Measurements from ENCODE around the gene TIMM22. TPM values are rescaled to one million over a fixed set of nuclear protein-coding genes. Genes with fewer than 3 reads are reported as not detected.
"Not testable (repeated sequence)": the region's sequence is repeated elsewhere in the genome, so short reads cannot be mapped to it uniquely, and the experiment has no call there.

TIMM22 gene
- total RNA-seq, 1 donor from 2014 or later = 10.9 TPM

- intact Hi-C loops (cut with micrococcal nuclease) = not testable (repeated sequence)
These were observed 25.1 kb upstream of the TIMM22 start for GRCh38 chr17:971861-972260.

DNA sequence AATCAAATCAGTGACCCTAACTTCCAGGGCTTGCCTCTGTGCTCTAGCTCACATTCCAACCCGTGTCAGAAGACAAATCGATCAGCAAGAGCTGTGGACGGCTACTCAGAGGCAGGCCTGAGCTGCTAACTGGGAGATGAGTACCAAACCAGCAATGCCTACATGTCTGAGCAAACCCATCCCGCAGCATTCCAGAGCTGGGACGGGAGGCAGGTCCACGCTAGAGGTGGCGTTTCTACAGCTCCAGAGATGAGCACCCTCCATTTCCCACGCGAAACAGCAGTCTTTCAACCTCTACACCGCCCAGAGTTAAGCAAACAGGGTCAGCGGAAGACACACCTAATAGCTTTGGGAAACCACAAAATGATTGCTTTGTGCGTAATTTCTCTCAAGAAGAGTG is 23.9 kb upstream of the TIMM22 start:
- intact Hi-C loops (cut with micrococcal nuclease) = no loop called here

DNA sequence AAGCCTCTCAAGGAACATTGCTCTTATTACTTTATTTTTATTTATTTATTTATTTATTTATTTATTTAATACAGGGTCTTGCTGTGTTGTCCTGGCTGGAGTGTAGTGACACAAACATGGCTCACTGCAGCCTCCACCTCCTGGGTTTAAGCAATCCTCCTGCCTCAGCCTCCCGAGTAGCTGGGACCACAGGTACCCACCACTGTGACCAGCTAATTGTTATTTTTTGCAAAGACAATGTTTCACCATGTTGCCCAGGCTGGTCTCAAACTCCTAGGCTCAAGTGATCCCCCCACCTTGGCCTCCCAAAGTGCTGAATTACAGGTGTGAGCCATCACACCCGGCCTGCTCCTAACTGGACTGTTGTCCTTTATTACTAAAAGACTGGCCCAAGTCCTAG is 22.2 kb upstream of the TIMM22 start:
- intact Hi-C loops (cut with micrococcal nuclease) = not testable (repeated sequence)

DNA sequence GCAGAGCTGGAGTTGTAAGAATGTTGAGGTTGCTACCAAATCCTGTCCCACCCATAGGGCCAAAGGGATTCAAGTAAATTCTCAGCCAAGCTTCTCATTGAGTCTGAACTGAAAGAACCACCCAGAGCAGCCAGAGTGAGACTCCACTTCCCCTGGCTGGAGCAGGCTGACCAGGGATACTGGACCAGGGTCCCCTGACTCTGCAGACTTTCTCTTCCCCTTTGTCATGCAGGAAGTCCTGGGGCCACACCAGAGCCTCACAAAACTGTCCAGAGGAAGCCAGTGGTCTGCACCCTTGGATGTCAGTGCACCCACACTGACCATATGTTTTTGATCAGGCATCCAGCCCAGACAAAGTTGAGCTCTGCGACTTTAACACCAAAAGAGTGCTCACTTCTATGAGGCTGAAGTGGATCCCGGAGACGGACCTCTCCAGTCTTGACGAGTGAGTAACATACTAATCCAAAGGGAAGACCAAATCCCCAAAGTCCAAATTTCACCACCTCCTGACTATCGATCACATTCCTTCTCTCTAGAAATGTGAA is 21.5 kb upstream of the TIMM22 start:
- intact Hi-C loops (cut with micrococcal nuclease) = no loop called here

- intact Hi-C loops (cut with micrococcal nuclease) = no loop called here
These were observed 20.6 kb upstream of the TIMM22 start for GRCh38 chr17:976312-976711.

DNA sequence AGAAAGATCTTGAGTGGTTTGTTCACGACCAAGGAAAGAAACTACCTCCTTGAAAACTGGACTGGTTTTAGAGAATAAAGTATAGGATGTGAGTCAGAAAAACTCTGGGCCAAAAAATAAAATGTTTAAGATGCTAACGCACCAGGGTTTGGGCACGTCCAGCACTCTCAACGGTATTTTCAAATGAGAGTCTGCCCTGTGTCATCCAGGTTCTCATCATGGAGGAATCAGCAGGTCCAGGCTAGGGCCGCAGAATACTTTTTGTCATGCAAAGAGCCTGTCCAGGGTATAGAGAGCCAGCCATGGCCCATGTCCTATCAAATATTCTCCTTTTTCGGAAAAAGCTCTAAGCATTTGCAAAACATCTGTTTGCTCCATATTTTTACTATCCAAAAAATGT is 19.8 kb upstream of the TIMM22 start:
- intact Hi-C loops (cut with micrococcal nuclease) = no loop called here

GRCh38 chr17:978103-979093 is 18.5 kb upstream of the TIMM22 start:
- intact Hi-C loops (cut with micrococcal nuclease) = no loop called here

GRCh38 chr17:979212-979538 is 17.8 kb upstream of the TIMM22 start:
- intact Hi-C loops (cut with micrococcal nuclease) = no loop called here

GRCh38 chr17:979539-980405 is 17.2 kb upstream of the TIMM22 start, which contains the start of gene NXN:
NXN (minus strand) TSS chr17:979776.
- intact Hi-C loops (cut with micrococcal nuclease) = loop anchor here (5.0 kb wide), 1 partner anchor 567 kb away; a partner anchor contains a TSS

- intact Hi-C loops (cut with micrococcal nuclease) = loop anchor here (1.0 to 5.0 kb wide), 5 partner anchors 16 to 568 kb away; partner anchors contain the start of genes GLOD4 and MRM3
These were observed 16.3 kb upstream of the TIMM22 start for GRCh38 chr17:980406-981291.

DNA sequence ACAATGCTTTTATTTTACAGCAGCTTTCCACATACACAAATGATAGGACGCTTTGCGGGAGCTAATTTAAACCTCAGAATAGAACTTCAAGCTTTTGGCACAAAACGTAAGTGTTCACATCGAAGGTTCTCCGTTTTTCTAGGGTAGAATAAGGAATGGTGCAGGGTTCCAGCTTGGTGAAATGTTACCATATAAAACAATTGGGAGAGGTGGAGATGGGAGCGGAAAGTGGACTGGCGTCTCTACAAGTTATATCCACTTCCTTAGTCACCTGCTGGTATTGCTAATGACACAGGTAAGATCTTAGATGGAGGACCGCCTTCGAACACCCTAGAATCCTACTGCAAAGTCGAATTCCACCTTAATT is 15.7 kb upstream of the TIMM22 start:
- intact Hi-C loops (cut with micrococcal nuclease) = loop anchor here (1.0 to 5.0 kb wide), 5 partner anchors 15 to 569 kb away; partner anchors contain the start of genes GLOD4 and MRM3

DNA sequence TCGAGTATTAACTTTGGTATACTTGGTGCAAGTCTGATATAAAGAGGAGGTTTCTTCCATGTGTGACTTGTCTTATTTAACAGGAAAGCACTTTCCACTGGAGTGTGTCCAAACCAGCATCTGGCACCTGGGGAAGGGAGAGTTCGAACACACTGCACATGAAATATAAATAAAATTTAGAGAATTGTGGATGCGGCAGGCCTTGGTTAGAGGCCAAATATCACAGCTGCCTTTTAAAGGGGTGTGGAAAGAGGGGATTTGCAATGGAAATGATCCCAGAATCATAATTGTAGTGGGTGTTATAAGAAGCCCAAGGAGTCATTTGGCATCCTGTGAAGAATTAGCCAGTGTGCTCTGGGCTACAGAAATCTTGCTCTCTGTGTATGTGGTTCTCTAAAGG is 13.0 kb upstream of the TIMM22 start:
- intact Hi-C loops (cut with micrococcal nuclease) = loop anchor here (5.0 kb wide), 1 partner anchor 572 kb away; a partner anchor contains a TSS

DNA sequence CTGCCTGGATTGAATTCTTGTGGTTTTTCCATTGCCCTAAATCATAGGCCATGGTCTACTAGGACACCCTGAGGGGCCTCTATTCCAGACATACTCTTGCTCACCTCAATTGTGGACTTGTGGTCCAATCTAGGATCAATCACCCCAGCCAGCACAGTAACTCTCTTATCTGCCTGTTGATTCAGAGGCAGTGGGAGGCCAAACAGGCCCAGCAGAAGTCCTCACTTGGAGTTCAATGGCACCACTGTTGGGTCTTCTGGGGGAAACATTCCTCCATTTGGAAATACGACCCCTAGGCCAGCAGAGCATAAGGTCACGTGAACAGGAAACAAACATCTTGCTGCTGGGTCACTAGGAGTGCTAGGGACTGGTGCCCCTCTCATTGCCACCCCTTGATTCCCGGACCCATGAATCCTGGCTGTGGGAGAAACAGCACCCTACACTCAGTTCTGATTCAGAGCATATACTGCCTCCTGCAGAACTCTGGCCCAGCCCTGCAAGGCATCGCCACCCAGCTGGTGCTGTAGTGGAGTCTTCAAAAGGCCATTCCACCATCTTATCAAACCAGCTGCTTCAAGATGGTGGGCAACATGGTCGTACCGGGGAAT is 10.5 kb upstream of the TIMM22 start:
- intact Hi-C loops (cut with micrococcal nuclease) = no loop called here

- intact Hi-C loops (cut with micrococcal nuclease) = no loop called here
These were observed 9.0 kb upstream of the TIMM22 start for GRCh38 chr17:987931-988330.

DNA sequence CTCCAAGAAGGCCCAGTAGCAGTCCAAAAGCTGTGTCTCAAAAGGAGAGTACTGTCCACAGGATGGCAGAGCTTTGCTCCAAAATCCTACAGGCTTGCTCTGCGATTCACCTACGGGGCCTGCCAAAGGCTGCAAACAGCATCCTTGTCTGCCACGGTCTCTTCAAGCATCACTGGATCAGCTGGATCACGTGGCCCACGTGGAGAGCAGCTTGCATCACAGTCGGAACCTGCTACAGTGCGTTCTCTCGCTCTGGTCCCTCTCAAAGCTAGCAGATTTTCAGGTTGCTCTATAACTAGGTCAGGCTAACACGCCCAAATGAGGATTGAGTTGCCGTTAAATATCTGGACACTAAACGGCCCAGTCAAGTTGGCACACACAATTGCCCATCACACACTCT is 8.4 kb upstream of the TIMM22 start:
- intact Hi-C loops (cut with micrococcal nuclease) = no loop called here

DNA sequence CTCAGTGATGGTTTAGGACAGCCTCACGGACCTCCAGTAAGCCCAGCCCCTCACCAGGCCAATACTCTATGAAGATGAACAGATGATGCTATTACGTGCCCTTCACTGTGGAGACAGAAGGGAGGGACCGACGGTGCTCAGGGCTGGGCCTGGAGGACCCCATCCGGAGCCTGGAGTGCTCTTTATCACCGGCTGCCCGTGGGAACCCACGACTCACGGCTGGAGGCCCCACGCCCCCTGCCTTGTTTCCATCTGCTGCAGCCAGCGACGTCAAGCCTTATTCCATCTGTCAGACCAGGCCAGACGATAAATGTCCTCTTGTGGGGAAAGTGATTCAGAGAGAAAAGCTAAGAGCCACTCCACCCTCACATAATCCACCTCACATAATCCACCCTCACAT is 4.0 kb upstream of the TIMM22 start:
- intact Hi-C loops (cut with micrococcal nuclease) = no loop called here

DNA sequence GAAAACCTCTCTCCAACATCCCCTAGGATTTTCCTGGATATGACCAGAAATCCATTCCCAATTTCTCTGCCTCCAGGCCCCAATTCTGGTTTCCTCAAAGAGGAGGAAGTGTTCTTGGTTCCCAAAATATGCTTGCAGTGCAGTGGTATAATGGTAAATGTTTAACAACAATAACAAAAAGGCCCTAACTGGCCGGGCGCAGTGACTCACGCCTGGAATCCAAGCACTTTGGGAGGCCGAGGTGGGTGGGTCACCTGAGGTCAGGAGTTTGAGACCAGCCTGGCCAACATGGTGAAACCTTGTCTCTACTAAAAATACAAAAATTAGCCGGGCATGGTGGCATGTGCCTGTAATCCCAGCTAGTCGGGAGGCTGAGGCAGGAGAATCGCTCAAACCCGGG is 1.6 kb upstream of the TIMM22 start:
- intact Hi-C loops (cut with micrococcal nuclease) = loop anchor here (5.0 kb wide), 4 partner anchors 118 to 853 kb away; partner anchors contain the start of gene GEMIN4

GRCh38 chr17:998111-998510 is 1.2 kb downstream of the TIMM22 start:
- intact Hi-C loops (cut with micrococcal nuclease) = loop anchor here (5.0 kb wide), 4 partner anchors 121 to 856 kb away; partner anchors contain the start of gene GEMIN4

DNA sequence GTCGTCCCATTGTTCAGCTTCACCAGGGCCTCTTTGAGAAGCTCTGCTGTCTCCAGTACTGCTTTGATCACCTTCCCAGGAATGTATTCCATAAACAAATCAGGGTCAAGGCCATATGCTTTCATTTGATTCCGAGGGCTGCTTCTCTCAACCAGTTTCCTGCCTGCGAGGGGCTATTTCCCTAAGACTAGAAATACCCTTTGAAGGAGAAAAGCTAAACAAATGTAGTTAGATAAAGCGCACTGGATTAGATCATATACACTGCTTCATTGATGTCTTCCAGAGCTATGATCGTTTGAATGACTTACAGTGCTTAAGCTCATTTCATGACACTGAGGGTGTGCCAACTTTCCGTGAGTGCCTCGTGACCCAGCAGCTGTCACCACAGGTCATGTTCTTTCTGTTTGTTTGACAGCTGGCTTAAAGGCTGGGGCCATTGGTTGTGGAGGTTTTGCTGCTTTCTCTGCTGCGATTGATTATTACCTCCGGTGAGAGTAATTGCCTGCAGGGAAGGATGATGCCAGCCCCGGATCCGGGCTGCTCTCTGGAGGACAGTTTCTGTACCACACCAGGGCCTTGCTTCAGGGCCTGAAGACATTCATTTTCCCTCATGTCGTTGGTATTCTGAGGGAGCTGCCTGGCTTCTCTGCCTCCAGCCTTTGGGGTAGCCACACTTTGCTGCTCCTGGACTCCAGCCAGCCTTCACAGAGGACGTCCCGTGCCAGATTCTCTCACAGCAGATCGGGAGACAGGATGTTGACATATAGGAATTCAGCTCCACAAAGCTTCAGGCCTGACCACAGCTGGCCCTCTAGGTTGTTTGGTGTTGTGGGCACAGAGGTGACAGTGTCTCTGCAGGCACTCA is 3.9 kb downstream of the TIMM22 start:
- intact Hi-C loops (cut with micrococcal nuclease) = no loop called here

Measured in T-helper 2 cell treated with Interferon-gamma antibody and Interleukin-4, amounts not matched to agents 100 ng/mL and 5 ng/mL, for 36 hours (primary cell).